AG04449 (cell line): ENCODE data around the gene ZEB2.

Experiments used
- CTCF ChIA-PET: fragments of 350-600 bp; formaldehyde crosslinking; extraction: SDS; loops from one replicate; lab custom pipeline; 2021; ENCODE audit warnings: antibody characterized with exemption; lab: Yijun Ruan, JAX
- POLR2A ChIA-PET: fragments of 400-600, 350-600 bp; formaldehyde crosslinking; extraction: SDS; loops from one replicate; lab custom pipeline; 2020; ENCODE audit warnings: antibody characterized with exemption, inconsistent platforms; lab: Yijun Ruan, JAX
- DNase-seq: peaks from one replicate; pipeline ENCODE4 v3.0.0-alpha.2; 2010; ENCODE audit warnings: low read depth, low spot score
- H3K4me3 ChIP-seq: 2 replicates; pipeline ENCODE4 v1.5.1; 2011; ENCODE audit warnings: low read depth, mild to moderate bottlenecking, control low read depth, low read length
- CTCF ChIP-seq: IDR thresholded peaks from one replicate; pipeline ENCODE4 v1.5.1; 2011; ENCODE audit warnings: mild to moderate bottlenecking, moderate library complexity, low read length, control low read depth, inconsistent platforms; ENCODE audit not compliant: insufficient read depth; ENCODE audit errors: missing control alignments

ZEB2 gene

GRCh38 chr2:144401036-144401435, 118.9 kb downstream of the ZEB2 start:
- TF ChIP-seq CTCF: no peak
- POLR2A ChIA-PET: no interaction called here

GRCh38 chr2:144396318-144396717, 123.6 kb downstream of the ZEB2 start:
- POLR2A ChIA-PET: no interaction called here
- H3K4me3 ChIP-seq: no peak overlapping the region
- CTCF ChIA-PET: no interaction called here
- no peak for DNase-seq
- TF ChIP-seq CTCF: no peak

More at GRCh38 chr2:144401036-144401435, 118.9 kb downstream of the ZEB2 start:
- H3K4me3 ChIP-seq: no peak overlapping the region
- CTCF ChIA-PET: interaction anchor here (1.5 kb wide), 1 partner anchor 11 kb away, joined by 3 read pairs; no protein-coding TSS in a partner anchor
- no peak for DNase-seq

GRCh38 chr2:144390424-144391020, 129.4 kb downstream of the ZEB2 start:
- DNase-seq: no peak
- ChIA-PET POLR2A (no interaction called here), CTCF (no interaction called here)
- H3K4me3 ChIP-seq: no peak overlapping the region
- TF ChIP-seq CTCF: no peak

GRCh38 chr2:144389930-144390311, 130.0 kb downstream of the ZEB2 start:
- CTCF ChIA-PET: interaction anchor here (1.2 kb wide), 1 partner anchor 12 kb away, joined by 3 read pairs; no protein-coding TSS in a partner anchor
- no peak for DNase-seq
- H3K4me3 ChIP-seq: no peak overlapping the region
- no peak for TF ChIP-seq CTCF
- POLR2A ChIA-PET: no interaction called here

- no peak for DNase-seq
- POLR2A ChIA-PET: no interaction called here
- CTCF ChIA-PET: interaction anchor here (1.2 kb wide), 1 partner anchor 12 kb away, joined by 3 read pairs; no protein-coding TSS in a partner anchor
- TF ChIP-seq CTCF: no peak
- no peak overlapping the region for H3K4me3 ChIP-seq
Observed at GRCh38 chr2:144389151-144389929, 130.6 kb downstream of the ZEB2 start.

GRCh38 chr2:144385381-144385780, 134.5 kb downstream of the ZEB2 start:
- no peak overlapping the region for H3K4me3 ChIP-seq
- POLR2A ChIA-PET: no interaction called here
- TF ChIP-seq CTCF: no peak
- no peak for DNase-seq
- CTCF ChIA-PET: no interaction called here
